ENCODE measurements around the gene DHRSX. TPM values are rescaled to one million over a fixed set of nuclear protein-coding genes. Genes with fewer than 3 reads are reported as not detected.
"Not testable (repeated sequence)": the region's sequence is repeated elsewhere in the genome, so short reads cannot be mapped to it uniquely, and the experiment has no call there.

The DHRSX gene
- total and polyA plus RNA-seq, 5 experiments from 2014 or later: 17.1 to 20.8 (median 17.2) TPM

DNA sequence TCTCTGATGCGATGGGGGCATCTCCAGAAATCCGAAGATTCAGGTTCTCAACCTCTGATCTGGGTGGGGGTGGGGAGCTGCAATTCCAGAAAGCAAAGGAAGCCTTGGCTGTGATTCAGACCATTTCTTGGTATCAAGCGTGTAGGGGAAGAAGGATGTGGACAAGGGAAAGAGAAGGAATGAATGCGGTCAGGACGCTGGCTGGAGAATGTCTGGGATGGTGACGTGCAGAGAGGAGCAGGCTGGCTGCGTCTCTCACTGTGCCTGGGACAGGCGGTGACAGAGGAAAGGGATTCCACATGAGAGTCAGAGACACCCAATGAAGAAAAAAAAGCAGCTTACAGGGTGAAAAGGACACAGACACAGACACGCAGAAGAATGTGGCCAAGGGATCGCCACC, 37.3 kb downstream of the DHRSX start:
- ATAC-seq, H3K9me3 Mint-ChIP-seq, H3K27me3 Mint-ChIP-seq, H3K4me3 Mint-ChIP-seq, POLR2A ChIA-PET: not testable (repeated sequence)
- Mint-ChIP-seq H3K4me1 (peaks cover 8 to 36% (median 29%) of the 10 kb centered on the region in 4 donors), H3K36me3 (peaks cover under 1 to 12% (median under 1%) of the 10 kb centered on the region in 3 donors), H3K27ac (peak overlapping the region in 1 of 10 donors; percentile 14)
- peak in 1 of 10 donors; percentile 54 for DNase-seq

GRCh38 chrX:2462780-2463179, 38.0 kb downstream of the DHRSX start:
- H3K36me3 Mint-ChIP-seq: peaks cover 5 to 11% (median 5%) of the 10 kb centered on the region in 3 donors
- no peak overlapping the region for H3K4me3 Mint-ChIP-seq
- H3K27ac Mint-ChIP-seq: peak overlapping the region in 1 of 10 donors; percentile 14
- no peak for ATAC-seq
- POLR2A ChIA-PET: no interaction called here
- H3K27me3 Mint-ChIP-seq: no peaks in the 10 kb centered on the region
- H3K9me3 Mint-ChIP-seq: peaks cover 0 to 5% (median 0%) of the 10 kb centered on the region in 9 donors
- peak in 1 of 10 donors; percentile 14 for DNase-seq
- H3K4me1 Mint-ChIP-seq: peaks cover 8 to 34% (median 24%) of the 10 kb centered on the region in 4 donors

DNA sequence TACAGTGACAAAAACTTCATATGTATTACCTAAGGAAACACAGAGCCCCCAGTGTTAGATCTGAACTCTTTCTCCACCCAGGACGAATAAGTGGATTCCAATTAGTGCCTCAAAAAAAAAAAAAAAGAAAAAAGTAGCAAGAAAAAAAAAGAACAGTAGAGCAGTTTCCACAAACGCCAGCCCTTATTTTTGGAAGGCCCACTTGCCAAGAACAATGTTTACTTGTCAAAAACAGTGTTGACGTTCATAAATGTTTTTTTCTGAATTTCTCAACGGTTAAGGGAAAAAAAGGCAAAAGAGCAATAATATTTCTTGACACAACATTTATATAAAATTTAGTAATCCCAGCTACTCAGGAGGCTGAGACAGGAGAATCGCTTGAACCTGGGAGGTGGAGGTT, 38.7 kb downstream of the DHRSX start:
- H3K4me3 Mint-ChIP-seq: no peak overlapping the region
- POLR2A ChIA-PET: no interaction called here
- H3K36me3 Mint-ChIP-seq: peaks cover 5 to 8% (median 5%) of the 10 kb centered on the region in 3 donors
- peaks cover 8 to 33% (median 24%) of the 10 kb centered on the region in 4 donors for H3K4me1 Mint-ChIP-seq
- H3K27me3 Mint-ChIP-seq: no peaks in the 10 kb centered on the region
- DNase-seq (no peak), ATAC-seq (no peak)
- peak overlapping the region in 2 of 10 donors; percentile 24 to 91 for H3K27ac Mint-ChIP-seq
- H3K9me3 Mint-ChIP-seq: peaks cover 0 to 5% (median 0%) of the 10 kb centered on the region in 9 donors

DNA sequence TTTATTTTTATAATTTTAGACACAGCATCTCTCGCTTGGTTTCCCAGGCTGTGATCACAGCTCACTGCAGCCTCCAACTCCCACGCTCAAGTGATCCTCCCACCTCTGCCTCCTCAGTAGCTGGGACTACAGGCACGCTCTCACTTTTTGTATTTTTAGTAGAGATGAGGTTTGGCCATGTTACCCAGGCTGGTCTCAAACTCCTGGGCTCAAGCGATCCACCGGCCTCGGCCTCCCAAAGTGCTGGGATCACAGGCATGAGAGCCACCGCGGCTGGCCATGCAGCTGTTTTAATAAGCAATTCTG, 39.1 kb downstream of the DHRSX start:
- DNase-seq (no peak), ATAC-seq (no peak)
- Mint-ChIP-seq H3K4me3 (no peak overlapping the region), H3K4me1 (peaks cover 8 to 35% (median 26%) of the 10 kb centered on the region in 4 donors), H3K27me3 (no peaks in the 10 kb centered on the region), H3K27ac (peak overlapping the region in 2 of 10 donors; percentile 70 to 91), H3K9me3 (peaks cover 0 to 5% (median 0%) of the 10 kb centered on the region in 9 donors), H3K36me3 (peaks cover 5 to 8% (median 5%) of the 10 kb centered on the region in 3 donors)
- POLR2A ChIA-PET: no interaction called here

DNA sequence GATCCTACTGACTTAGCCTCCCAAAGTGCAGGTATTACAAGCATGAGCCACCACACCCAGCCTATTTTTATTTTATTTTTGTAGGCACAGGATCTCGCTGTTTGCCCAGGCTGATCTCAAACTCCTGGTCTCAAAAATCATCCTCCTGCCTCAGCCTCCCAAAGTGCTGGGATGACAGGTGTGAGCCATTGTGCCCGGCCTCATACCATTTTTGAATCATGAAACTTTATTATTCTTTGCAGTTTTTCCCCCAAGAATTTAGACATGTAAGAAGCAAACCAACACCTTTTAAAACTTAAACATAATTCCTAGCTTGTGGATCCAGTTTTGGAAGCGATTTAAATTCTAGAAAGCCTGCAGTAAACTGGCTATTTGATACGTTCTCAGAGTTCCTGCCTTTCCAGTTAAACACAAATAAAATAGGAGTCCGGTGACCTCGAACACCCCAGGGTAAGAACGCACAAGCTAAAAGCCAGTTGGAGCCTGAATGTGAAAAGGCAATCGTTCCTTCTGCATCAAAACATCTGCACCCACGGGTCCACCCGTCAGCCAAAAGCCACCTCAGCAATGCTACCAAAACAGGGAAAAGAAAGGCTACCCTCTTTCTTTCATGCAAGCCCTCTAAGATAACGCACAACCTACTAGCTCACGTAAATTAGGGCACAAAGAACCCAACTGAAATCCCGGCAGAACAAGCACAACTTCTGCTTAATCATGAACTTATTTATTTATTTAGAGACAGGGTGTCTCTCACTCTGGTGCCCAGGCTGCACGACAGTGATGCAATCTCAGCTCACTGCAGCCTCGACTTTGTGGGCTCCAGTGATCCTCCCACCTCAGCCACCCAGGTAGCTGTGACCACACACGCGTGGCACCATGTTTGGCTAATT, 39.7 kb downstream of the DHRSX start:
- peaks cover 8 to 38% (median 26%) of the 10 kb centered on the region in 4 donors for H3K4me1 Mint-ChIP-seq
- H3K27me3 Mint-ChIP-seq, ATAC-seq, H3K9me3 Mint-ChIP-seq, POLR2A ChIA-PET, DNase-seq, H3K4me3 Mint-ChIP-seq, H3K36me3 Mint-ChIP-seq: not testable (repeated sequence)
- H3K27ac Mint-ChIP-seq: peak overlapping the region in 2 of 10 donors; percentile 9 to 91

GRCh38 chrX:2460048-2460447, 40.7 kb downstream of the DHRSX start:
- H3K9me3 Mint-ChIP-seq, POLR2A ChIA-PET: not testable (repeated sequence)

GRCh38 chrX:2458309-2458708, 42.5 kb downstream of the DHRSX start:
- peaks cover 5 to 13% (median 8%) of the 10 kb centered on the region in 3 donors for H3K36me3 Mint-ChIP-seq
- ATAC-seq: no peak
- H3K27ac Mint-ChIP-seq: no peak overlapping the region

More at GRCh38 chrX:2460048-2460447, 40.7 kb downstream of the DHRSX start:
- not testable (repeated sequence) for H3K27me3 Mint-ChIP-seq, DNase-seq, H3K4me3 Mint-ChIP-seq, ATAC-seq, H3K36me3 Mint-ChIP-seq
- Mint-ChIP-seq H3K27ac (peak overlapping the region in 1 of 10 donors; percentile 57), H3K4me1 (peaks cover 11 to 37% (median 24%) of the 10 kb centered on the region in 4 donors)

GRCh38 chrX:2457289-2458133, 43.3 kb downstream of the DHRSX start:
- no peak for DNase-seq
- no peak overlapping the region for H3K4me3 Mint-ChIP-seq
- POLR2A ChIA-PET: no interaction called here

More at GRCh38 chrX:2458309-2458708, 42.5 kb downstream of the DHRSX start:
- Mint-ChIP-seq H3K27me3 (no peaks in the 10 kb centered on the region), H3K4me1 (peaks cover 11 to 24% (median 15%) of the 10 kb centered on the region in 4 donors), H3K9me3 (peaks cover 0 to 5% (median 0%) of the 10 kb centered on the region in 9 donors), H3K4me3 (no peak overlapping the region)
- DNase-seq: no peak
- POLR2A ChIA-PET: no interaction called here

DNA sequence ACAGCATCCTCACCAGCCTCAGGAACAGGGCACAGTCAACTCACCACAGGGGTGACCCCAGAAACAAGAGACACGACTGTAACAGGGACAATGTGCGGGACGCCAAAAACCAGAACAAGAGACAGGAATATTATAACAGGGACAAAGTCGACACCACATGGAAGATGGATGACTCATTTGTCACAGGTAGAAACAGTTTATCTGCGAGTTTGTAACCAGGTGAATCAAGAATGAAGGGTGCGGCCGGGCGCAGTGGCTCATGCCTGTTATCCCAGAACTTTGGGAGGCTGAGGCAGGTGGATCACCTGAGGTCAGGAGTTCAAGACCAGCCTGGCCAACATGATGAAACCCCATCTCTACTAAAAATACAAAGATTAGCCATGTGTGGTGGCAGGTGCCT, 44.7 kb downstream of the DHRSX start:
- H3K27me3 Mint-ChIP-seq, H3K9me3 Mint-ChIP-seq, DNase-seq, POLR2A ChIA-PET, ATAC-seq, H3K4me3 Mint-ChIP-seq: not testable (repeated sequence)
- peak overlapping the region in 1 of 10 donors; percentile 8 for H3K27ac Mint-ChIP-seq
- peaks cover 12 to 15% (median 14%) of the 10 kb centered on the region in 3 donors for H3K36me3 Mint-ChIP-seq
- peaks cover 8 to 27% (median 17%) of the 10 kb centered on the region in 4 donors for H3K4me1 Mint-ChIP-seq

More at GRCh38 chrX:2457289-2458133, 43.3 kb downstream of the DHRSX start:
- H3K27me3 Mint-ChIP-seq: no peaks in the 10 kb centered on the region
- H3K4me1 Mint-ChIP-seq: peaks cover 8 to 22% (median 11%) of the 10 kb centered on the region in 4 donors
- peaks cover 10 to 16% (median 13%) of the 10 kb centered on the region in 3 donors for H3K36me3 Mint-ChIP-seq
- H3K9me3 Mint-ChIP-seq: peaks cover 0 to 8% (median 4%) of the 10 kb centered on the region in 9 donors
- no peak overlapping the region for H3K27ac Mint-ChIP-seq
- ATAC-seq: no peak

GRCh38 chrX:2454620-2455019, 46.2 kb downstream of the DHRSX start:
- H3K27me3 Mint-ChIP-seq, H3K9me3 Mint-ChIP-seq, H3K27ac Mint-ChIP-seq, POLR2A ChIA-PET, H3K4me3 Mint-ChIP-seq, ATAC-seq, DNase-seq: not testable (repeated sequence)
- H3K4me1 Mint-ChIP-seq: peaks cover 21 to 31% (median 22%) of the 10 kb centered on the region in 4 donors
- peaks cover 12 to 17% (median 15%) of the 10 kb centered on the region in 3 donors for H3K36me3 Mint-ChIP-seq

GRCh38 chrX:2452799-2453198, 48.0 kb downstream of the DHRSX start:
- Mint-ChIP-seq H3K4me1 (peaks cover 20 to 31% (median 25%) of the 10 kb centered on the region in 4 donors), H3K9me3 (peaks cover 0 to 5% (median 0%) of the 10 kb centered on the region in 9 donors), H3K27me3 (no peaks in the 10 kb centered on the region), H3K27ac (no peak overlapping the region), H3K36me3 (peaks cover 7 to 18% (median 12%) of the 10 kb centered on the region in 3 donors), H3K4me3 (no peak overlapping the region)
- DNase-seq: no peak
- POLR2A ChIA-PET: no interaction called here
- ATAC-seq: no peak

- Mint-ChIP-seq H3K36me3 (peaks cover 7 to 21% (median 17%) of the 10 kb centered on the region in 3 donors), H3K9me3 (peaks cover 0 to 5% (median 0%) of the 10 kb centered on the region in 9 donors), H3K4me1 (peaks cover 18 to 31% (median 25%) of the 10 kb centered on the region in 4 donors), H3K4me3 (no peak overlapping the region), H3K27ac (no peak overlapping the region), H3K27me3 (no peaks in the 10 kb centered on the region)
- POLR2A ChIA-PET: no interaction called here
- ATAC-seq (no peak), DNase-seq (no peak)
Observed at GRCh38 chrX:2452317-2452784, 48.4 kb downstream of the DHRSX start.

All from naive thymus-derived CD8-positive, alpha-beta T cell (primary cell).